DMS79 (cell line): ENCODE data around the gene TMEM131.
"Not testable (repeated sequence)": the region's sequence is repeated elsewhere in the genome, so short reads cannot be mapped to it uniquely, and the experiment has no call there.

Experiments
- DNase-seq: peaks from one replicate; lab custom pipeline; 2025; lab: John Stamatoyannopoulos, UW

The TMEM131 gene

GRCh38 chr2:97858442-97858841, 137.3 kb downstream of the TMEM131 start:
- no peak for DNase-seq

- DNase-seq = no peak
Observed at GRCh38 chr2:97857553-97857952, 138.2 kb downstream of the TMEM131 start.

- not testable (repeated sequence) for DNase-seq
Observed at GRCh38 chr2:97853057-97853456, 142.7 kb downstream of the TMEM131 start.

GRCh38 chr2:97851172-97851571, 144.6 kb downstream of the TMEM131 start:
- no peak for DNase-seq

- DNase-seq = no peak
Observed at GRCh38 chr2:97849881-97850528, 145.7 kb downstream of the TMEM131 start.

- no peak for DNase-seq
Observed at GRCh38 chr2:97848306-97848705, 147.4 kb downstream of the TMEM131 start.

- not testable (repeated sequence) for DNase-seq
Observed at GRCh38 chr2:97846716-97847115, 149.0 kb downstream of the TMEM131 start.

- no peak for DNase-seq
Observed at GRCh38 chr2:97845818-97846217, 149.9 kb downstream of the TMEM131 start.

GRCh38 chr2:97845133-97845532, 150.6 kb downstream of the TMEM131 start:
- DNase-seq = no peak

GRCh38 chr2:97844311-97844859, 151.4 kb downstream of the TMEM131 start:
- no peak for DNase-seq

- DNase-seq = no peak
Observed at GRCh38 chr2:97840198-97840597, 155.6 kb downstream of the TMEM131 start.

- DNase-seq = no peak
Observed at GRCh38 chr2:97834610-97835009, 161.1 kb downstream of the TMEM131 start.

GRCh38 chr2:97831121-97831520, 164.6 kb downstream of the TMEM131 start:
- no peak for DNase-seq

- DNase-seq = not testable (repeated sequence)
Observed at GRCh38 chr2:97829255-97829654, 166.5 kb downstream of the TMEM131 start.

GRCh38 chr2:97827013-97827412, 168.7 kb downstream of the TMEM131 start:
- DNase-seq = not testable (repeated sequence)

GRCh38 chr2:97826266-97826847, 169.4 kb downstream of the TMEM131 start:
- DNase-seq = not testable (repeated sequence)

- DNase-seq = not testable (repeated sequence)
Observed at GRCh38 chr2:97824011-97824410, 171.7 kb downstream of the TMEM131 start.

GRCh38 chr2:97821862-97822261, 173.9 kb downstream of the TMEM131 start:
- not testable (repeated sequence) for DNase-seq

GRCh38 chr2:97819754-97820153, 176.0 kb downstream of the TMEM131 start:
- DNase-seq = no peak

- DNase-seq = no peak
Observed at GRCh38 chr2:97816411-97816810, 179.3 kb downstream of the TMEM131 start.

GRCh38 chr2:97812931-97813330, 182.8 kb downstream of the TMEM131 start:
- DNase-seq = no peak

GRCh38 chr2:97808816-97809215, 186.9 kb downstream of the TMEM131 start:
- DNase-seq = no peak
